Measurements from ENCODE around the gene HRH3. TPM values are rescaled to one million over a fixed set of nuclear protein-coding genes. Genes with fewer than 3 reads are reported as not detected.

The HRH3 gene
- total RNA-seq = not detected

DNA sequence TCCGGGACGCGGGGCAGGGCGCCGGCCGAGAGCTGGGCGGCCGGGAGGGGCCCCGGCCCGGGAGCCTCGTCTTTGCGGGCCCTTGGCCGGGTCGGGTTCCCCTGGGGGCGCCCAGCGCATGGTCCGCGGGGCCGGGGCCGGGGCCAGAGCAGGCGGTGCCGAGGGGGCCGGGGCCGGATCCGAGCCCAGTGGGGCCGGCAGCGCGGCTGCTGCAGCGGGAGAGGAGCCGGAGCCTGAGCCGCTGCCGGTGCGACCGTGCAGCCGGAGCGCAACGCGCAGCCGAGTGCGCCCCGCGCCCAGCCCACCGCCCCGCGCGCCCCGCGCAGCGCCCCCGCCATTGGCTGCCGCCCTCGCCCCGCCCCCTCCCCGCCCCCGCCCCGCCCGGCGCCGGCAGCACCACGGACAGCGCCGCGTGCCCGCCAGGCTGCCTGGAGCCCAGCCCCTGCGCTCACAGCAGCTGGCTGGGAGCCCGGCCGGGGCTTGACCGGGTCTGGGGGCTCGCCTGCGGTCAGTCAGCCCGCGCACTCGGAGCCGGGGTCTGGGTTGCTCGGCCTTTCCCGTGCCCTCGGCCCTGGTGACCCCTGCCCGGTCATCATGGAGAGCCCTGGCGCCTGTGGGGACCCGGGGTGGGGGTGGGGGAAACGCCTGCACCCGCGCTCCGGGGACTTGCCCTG, at the start of gene HRH3:
HRH3 (minus strand) TSS at position 287 of the 674 bp plus-strand sequence. CDS start 308 bp downstream, outside the sequence.
- H3K36me3 ChIP-seq = no peaks in the 10 kb centered on the region
- peak within 1 kb of the TSS in 3 of 4 donors; percentile 17 to 32 (median 31) for H3K4me3 ChIP-seq
- intact Hi-C loops (cut with DNase I; ENCODE audit: low total_unique reads) (no loop called here), in situ Hi-C loops (cut with MboI; ENCODE audit: low sequenced_read_pairs in 4 of 4) (no loop called here)
- DNase-seq = no peak
- H3K9me3 ChIP-seq = no peaks in the 10 kb centered on the region
- peaks cover 4 to 18% of the 10 kb centered on the region in 2 donors for H3K4me1 ChIP-seq
- ATAC-seq = peak; percentile 72
- H3K27me3 ChIP-seq = peaks cover 57 to 64% (median 63%) of the 10 kb centered on the region in 3 donors
- TF ChIP-seq POLR2A (IDR thresholded peaks at IDR 0.05) = no peak
- TF ChIP-seq, protein P1, sequence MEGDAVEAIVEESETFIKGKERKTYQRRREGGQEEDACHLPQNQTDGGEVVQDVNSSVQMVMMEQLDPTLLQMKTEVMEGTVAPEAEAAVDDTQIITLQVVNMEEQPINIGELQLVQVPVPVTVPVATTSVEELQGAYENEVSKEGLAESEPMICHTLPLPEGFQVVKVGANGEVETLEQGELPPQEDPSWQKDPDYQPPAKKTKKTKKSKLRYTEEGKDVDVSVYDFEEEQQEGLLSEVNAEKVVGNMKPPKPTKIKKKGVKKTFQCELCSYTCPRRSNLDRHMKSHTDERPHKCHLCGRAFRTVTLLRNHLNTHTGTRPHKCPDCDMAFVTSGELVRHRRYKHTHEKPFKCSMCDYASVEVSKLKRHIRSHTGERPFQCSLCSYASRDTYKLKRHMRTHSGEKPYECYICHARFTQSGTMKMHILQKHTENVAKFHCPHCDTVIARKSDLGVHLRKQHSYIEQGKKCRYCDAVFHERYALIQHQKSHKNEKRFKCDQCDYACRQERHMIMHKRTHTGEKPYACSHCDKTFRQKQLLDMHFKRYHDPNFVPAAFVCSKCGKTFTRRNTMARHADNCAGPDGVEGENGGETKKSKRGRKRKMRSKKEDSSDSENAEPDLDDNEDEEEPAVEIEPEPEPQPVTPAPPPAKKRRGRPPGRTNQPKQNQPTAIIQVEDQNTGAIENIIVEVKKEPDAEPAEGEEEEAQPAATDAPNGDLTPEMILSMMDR (IDR thresholded peaks at IDR 0.05 in 4 of 5, conservative IDR thresholded peaks at IDR 0.05 in 1 of 5) = no peak
- H3K27ac ChIP-seq = no peak within 1 kb of the TSS

DNA sequence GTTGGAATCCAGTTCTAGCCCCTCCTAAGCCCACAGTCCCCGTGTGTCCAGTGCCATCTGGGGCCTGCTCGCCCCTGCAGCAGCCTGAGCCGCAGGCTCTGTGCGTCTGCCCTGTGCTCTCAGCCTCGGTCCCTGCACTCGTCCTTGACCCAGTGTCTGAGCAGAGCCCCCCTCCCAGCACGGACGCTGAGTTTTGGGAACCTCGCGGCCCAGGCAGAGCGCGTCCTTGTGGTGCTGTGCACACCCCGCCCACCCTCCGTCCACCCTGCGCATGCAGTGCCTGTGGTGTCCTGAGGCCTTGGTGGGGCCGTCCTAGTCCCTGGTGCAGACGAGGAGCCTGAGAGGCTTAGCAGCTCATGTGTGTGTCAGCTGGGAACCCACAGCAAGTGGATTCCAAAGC, 49.8 kb upstream of the HRH3 start:
- intact Hi-C loops (cut with DNase I; ENCODE audit: low total_unique reads) (no loop called here), in situ Hi-C loops (cut with MboI; ENCODE audit: low sequenced_read_pairs in 4 of 4) (no loop called here)
- DNase-seq (no peak), ATAC-seq (no peak)
- peaks cover 0 to 34% of the 10 kb centered on the region in 2 donors for H3K36me3 ChIP-seq
- no peaks in the 10 kb centered on the region for H3K27me3 ChIP-seq
- no peaks in the 10 kb centered on the region for H3K9me3 ChIP-seq
- H3K4me1 ChIP-seq = peaks cover 24% of the 10 kb centered on the region in 2 donors
- no peak overlapping the region for H3K4me3 ChIP-seq
- peak overlapping the region; percentile 24 to 96 (median 92) for H3K27ac ChIP-seq
- TF ChIP-seq, protein P1 (IDR thresholded peaks at IDR 0.05 in 4 of 5, conservative IDR thresholded peaks at IDR 0.05 in 1 of 5) = no peak
- no peak for TF ChIP-seq POLR2A (IDR thresholded peaks at IDR 0.05)

DNA sequence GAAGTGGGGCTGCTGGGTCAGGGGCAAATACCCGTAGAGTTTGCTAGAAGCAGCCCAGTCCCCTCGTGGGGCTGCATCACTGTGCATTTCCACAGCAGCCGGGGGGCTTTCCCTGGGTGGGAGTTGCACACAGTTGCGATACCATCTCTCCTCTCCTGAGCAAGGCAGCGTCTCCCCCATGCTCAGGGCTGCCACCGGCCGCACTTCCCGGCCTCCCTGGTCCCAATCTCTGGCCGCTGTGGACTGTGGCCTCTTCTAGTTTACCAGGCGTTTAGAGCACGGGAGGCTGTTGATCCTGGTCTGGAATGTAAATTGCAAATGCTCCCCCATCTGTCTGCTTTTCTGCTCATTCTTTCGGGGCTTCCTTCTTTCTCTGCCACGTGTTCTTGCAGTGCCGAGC, 49.3 kb upstream of the HRH3 start:
- ATAC-seq (no peak), DNase-seq (no peak)
- intact Hi-C loops (cut with DNase I; ENCODE audit: low total_unique reads) = no loop called here
- H3K27me3 ChIP-seq = no peaks in the 10 kb centered on the region
- H3K4me3 ChIP-seq = no peak overlapping the region
- TF ChIP-seq, protein P1 (IDR thresholded peaks at IDR 0.05 in 4 of 5, conservative IDR thresholded peaks at IDR 0.05 in 1 of 5) = no peak
- no peak for TF ChIP-seq POLR2A (IDR thresholded peaks at IDR 0.05)
- in situ Hi-C loops (cut with MboI; ENCODE audit: low sequenced_read_pairs in 4 of 4) = no loop called here
- H3K9me3 ChIP-seq = no peaks in the 10 kb centered on the region
- H3K4me1 ChIP-seq = peaks cover 24% of the 10 kb centered on the region in 2 donors
- peak overlapping the region; percentile 90 to 97 (median 95) for H3K27ac ChIP-seq
- H3K36me3 ChIP-seq = peaks cover 0 to 39% of the 10 kb centered on the region in 2 donors

DNA sequence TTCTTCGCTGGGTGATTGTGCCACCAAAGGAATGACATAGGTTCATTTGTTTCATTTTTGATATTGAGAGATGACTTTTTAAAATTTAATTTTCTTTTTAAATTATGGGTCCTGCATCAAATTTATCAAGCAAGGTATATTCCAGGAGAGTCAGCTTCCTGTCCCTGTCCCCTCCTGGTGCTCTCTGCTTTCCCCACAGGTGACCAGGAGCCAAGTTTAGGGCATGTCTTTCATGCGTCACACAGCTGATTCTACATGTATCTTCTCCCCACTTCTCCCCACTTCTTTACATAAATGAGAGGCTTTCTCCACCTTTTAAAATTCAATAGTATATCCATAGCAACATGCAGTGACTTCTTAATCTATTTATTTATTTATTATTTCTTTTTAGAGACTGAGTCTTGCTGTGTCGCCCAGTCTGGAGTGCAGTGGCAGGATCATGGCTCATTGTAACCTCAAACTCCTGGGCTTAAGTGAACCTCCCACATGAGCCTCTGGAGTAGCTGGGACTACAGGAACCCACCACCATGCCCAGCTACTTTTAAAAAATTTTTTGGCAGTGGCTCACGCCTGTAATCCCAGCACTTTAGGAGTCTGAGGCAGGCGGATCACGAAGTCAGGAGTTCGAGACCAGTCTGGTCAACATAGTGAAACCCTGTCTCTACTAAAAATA, 48.3 kb upstream of the HRH3 start:
- Histone ChIP-seq H3K36me3 (peaks cover 0 to 41% of the 10 kb centered on the region in 2 donors), H3K9me3 (no peaks in the 10 kb centered on the region), H3K4me1 (peaks cover 24% of the 10 kb centered on the region in 2 donors), H3K27ac (peak overlapping the region; percentile 90 to 97 (median 95)), H3K4me3 (no peak overlapping the region), H3K27me3 (no peaks in the 10 kb centered on the region)
- DNase-seq = peak in 1 of 2 donors; percentile 49
- intact Hi-C loops (cut with DNase I; ENCODE audit: low total_unique reads) (no loop called here), in situ Hi-C loops (cut with MboI; ENCODE audit: low sequenced_read_pairs in 4 of 4) (no loop called here)
- peak; percentile 53 to 57 for ATAC-seq
- TF ChIP-seq, protein P1 (IDR thresholded peaks at IDR 0.05 in 4 of 5, conservative IDR thresholded peaks at IDR 0.05 in 1 of 5) = no peak
- no peak for TF ChIP-seq POLR2A (IDR thresholded peaks at IDR 0.05)

Data from gastrocnemius medialis (tissue), 4 donors.